Ramos (cell line): Measurements from ENCODE around the gene CAND1.

ENCODE experiments used
- in situ Hi-C: fragments of 300-500 bp; cut with MboI; formaldehyde crosslinking; loops from one replicate; pipeline ENCODE4 v1.14.3; 2022; ENCODE audit warnings: low sequenced_read_pairs; ENCODE audit not compliant: unreplicated experiment

CAND1 gene

DNA sequence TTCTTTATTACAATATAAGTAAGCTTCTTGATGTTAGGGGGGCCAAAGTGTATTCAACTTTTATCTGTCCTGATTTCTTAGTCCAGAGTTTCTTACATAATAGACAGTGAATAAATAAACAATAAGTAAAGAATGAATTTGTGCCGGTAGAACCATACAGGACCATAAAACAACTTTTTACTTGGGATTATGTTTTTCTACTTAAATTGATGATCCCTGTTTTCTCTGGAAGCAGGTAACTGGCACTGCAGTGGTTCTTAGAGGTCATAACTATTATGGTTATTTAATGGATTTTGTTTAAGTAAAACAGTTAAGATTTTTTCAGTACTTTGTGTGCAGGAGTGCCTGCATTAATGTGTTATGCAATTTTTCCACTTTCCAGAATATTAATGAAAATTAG is 10.5 kb downstream of the CAND1 start:
- in situ Hi-C loops: no loop called here

DNA sequence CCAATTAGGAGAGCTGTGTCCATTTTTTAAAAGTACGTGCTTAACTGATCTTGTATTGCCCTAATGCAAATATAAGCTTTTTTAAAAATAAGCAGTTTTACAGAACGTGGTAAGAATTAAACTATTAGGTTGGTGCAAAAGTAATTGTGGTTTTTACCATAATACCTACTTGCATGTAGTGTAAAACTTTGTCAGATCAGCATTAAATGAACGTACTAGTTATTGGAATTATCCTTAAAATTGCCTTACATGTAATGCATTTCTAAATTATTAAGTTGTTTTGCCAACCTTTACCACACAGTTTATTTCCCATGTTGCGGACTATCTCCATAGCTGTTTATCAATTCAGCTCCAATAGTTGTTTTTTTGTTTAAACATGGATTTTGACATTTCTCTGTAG is 10.9 kb downstream of the CAND1 start:
- in situ Hi-C loops: no loop called here

GRCh38 chr12:67280572-67280971 is 11.4 kb downstream of the CAND1 start:
- in situ Hi-C loops: no loop called here

- in situ Hi-C loops: no loop called here
Observed at GRCh38 chr12:67284561-67284960, 15.4 kb downstream of the CAND1 start.

DNA sequence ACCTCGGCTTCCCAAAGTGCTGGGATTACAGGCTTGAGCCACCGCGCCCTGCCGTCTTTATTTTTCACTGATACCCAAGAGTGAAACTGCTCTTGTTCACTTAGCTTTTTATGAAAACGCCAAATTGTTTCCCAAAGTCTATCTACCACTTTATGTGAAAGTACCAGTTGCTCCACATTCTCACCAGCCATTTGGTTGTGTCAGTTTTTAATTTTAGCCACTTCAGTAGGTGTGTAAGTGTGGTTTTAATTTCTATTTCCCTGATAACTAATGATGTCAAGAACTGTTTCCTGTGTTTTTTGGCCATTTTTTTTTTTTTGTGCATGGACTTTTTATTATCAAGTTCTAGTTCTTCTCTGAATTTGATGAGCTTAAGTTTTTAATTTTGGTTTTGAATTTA is 17.1 kb downstream of the CAND1 start:
- in situ Hi-C loops: no loop called here

- in situ Hi-C loops: no loop called here
Observed at GRCh38 chr12:67287311-67287710, 18.2 kb downstream of the CAND1 start.

- in situ Hi-C loops: no loop called here
Observed at GRCh38 chr12:67288561-67288960, 19.4 kb downstream of the CAND1 start.

DNA sequence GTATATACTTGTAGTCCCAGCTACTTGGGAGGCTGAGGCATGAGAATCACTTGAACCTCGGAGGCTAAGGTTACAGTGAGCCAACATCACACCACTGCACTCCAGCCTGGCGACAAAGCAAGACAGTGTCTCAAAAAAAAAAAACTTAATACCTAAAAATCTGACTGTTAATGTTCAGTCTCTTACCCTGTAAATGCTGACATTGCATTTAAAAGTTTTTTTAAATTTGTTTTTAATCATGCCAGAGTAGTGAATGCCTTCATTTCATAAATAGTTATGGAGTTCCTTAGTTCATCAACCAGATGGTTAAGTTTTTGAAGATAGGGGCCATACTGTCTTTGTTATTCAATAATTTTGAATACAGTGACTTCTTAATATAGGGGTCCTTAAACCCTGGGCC is 21.2 kb downstream of the CAND1 start:
- in situ Hi-C loops: no loop called here

- in situ Hi-C loops: no loop called here
Observed at GRCh38 chr12:67299526-67299925, 30.4 kb downstream of the CAND1 start.

- in situ Hi-C loops: no loop called here
Observed at GRCh38 chr12:67299926-67300325, 30.8 kb downstream of the CAND1 start.

DNA sequence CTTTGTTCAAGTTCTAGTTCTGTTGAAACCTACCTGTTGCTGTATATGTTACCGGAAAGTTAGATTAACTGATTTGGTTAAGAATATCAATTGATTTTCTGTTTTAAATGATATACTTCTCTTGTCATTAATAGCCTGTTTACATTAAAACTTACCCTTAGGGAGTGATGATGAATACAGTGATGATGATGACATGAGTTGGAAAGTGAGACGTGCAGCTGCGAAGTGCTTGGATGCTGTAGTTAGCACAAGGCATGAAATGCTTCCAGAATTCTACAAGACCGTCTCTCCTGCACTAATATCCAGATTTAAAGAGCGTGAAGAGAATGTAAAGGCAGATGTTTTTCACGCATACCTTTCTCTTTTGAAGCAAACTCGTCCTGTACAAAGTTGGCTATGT is 33.0 kb downstream of the CAND1 start:
- in situ Hi-C loops: no loop called here

DNA sequence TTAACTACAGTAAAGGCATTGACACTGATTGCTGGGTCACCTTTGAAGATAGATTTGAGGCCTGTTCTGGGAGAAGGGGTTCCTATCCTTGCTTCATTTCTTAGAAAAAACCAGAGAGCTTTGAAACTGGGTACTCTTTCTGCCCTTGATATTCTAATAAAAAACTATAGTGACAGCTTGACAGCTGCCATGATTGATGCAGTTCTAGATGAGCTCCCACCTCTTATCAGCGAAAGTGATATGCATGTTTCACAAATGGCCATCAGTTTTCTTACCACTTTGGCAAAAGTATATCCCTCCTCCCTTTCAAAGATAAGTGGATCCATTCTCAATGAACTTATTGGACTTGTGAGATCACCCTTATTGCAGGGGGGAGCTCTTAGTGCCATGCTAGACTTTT is 36.4 kb downstream of the CAND1 start:
- in situ Hi-C loops: no loop called here

GRCh38 chr12:67306712-67307111 is 37.6 kb downstream of the CAND1 start:
- in situ Hi-C loops: no loop called here

GRCh38 chr12:67315661-67316060 is 46.5 kb downstream of the CAND1 start:
- in situ Hi-C loops: no loop called here

GRCh38 chr12:67318786-67319185 is 49.6 kb downstream of the CAND1 start:
- in situ Hi-C loops: no loop called here

- in situ Hi-C loops: no loop called here
Observed at GRCh38 chr12:67319936-67320335, 50.8 kb downstream of the CAND1 start.

DNA sequence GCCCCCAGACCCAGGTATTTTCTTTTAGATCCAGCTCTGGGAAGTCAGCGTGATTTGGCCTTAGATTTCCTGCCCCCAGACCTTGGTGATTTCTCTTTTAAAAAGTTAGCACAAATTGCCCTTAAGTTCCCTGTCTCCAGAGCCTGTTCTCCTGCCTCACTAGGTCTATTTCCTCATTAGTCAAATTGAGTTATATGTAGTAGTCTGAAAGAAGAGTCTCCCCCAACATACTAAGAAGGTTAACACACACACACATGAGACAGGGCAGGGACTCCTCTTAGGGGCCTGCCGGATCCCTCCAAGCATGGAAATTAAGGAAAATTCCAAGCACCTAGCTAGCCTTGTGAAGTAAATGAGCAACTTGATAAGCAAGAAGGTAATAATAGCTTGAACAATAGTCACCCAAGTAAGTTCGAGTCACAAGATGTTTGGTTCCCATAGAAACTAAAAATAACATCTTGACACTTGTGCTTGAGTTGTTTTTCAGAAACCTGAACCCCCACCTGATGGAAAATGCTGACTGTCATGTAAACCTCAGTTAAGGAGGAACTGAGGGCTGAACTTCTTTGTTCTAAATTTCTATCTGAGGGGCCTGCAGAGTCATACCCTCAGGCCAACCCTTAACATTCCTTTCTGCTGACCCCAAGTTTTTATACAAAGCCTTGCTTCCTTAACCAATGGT is 51.6 kb downstream of the CAND1 start:
- in situ Hi-C loops: no loop called here

- in situ Hi-C loops: no loop called here
Observed at GRCh38 chr12:67322580-67322979, 53.4 kb downstream of the CAND1 start.

DNA sequence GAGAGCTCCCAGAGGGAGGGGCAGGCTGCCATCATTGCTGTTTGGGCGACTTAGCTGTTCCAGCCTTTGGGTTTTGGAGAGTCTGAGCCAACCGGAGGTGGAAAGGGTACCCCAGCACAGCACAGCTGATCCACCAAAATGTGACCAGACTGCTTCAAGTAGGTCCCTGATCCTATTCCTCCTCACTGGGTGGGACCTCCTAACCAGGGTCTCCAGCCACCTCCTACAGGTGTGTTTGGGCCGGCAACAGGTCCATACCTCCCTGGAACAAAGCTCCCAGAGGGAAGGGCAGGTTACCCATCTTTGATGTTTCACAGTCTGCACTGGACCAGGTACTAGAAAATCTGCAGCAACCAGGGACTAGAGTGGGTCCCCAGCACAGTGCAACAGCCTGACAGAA is 53.8 kb downstream of the CAND1 start:
- in situ Hi-C loops: no loop called here

- in situ Hi-C loops: no loop called here
Observed at GRCh38 chr12:67326637-67327036, 57.5 kb downstream of the CAND1 start.

DNA sequence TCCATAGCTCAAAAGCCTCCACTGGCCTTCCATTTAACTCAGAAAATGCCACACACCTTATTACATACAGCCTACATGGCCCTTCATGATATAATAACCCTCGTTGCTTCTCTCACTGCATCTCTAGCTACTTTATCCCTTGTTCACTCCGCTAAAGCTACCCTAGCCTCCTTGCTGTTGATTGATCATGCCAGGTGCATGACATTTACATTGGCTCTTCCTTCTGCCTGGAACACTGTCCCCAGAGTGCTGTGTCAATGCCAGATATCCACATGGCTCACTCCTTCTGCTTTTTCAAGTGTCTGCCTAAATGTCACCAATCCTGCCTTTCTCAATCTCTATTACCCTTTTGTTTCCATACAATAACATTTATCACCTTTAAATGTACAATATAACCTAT is 58.3 kb downstream of the CAND1 start:
- in situ Hi-C loops: no loop called here

DNA sequence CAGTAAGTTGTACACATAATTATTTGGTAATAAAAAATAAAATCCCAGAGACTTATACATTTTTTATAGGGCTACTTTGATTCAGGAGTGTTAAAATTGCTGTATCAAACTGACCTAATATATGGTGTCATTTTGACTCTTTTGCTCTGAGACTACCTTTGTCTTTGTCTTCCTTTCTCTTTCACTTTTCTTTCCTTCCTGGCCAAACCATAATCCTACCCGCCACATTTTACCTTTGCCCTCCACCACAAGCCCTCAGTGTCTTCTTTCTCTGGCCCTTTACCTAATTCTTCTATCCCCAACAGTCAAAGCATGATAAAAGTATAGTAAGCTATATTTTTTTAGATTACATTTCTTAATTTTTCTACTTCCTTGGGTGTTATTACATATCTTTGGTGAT is 62.0 kb downstream of the CAND1 start:
- in situ Hi-C loops: no loop called here

DNA sequence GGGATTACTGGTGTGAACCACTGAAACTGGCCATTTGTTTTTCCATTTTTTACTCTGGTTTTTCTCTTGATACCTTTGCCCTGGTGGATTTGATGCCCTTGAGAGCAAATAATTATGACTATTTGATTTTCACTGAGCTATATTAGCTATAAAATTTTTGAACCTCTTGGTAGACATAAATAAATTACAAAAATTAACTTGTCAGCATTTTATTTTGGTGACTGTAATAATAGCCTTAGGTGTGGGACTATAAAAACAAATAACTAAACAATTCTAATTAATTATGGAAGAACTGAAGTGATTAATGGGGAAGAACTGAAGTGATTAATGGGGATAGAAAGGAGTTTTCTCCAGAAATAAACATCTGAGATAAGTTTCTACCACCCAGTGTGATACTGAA is 62.7 kb downstream of the CAND1 start:
- in situ Hi-C loops: no loop called here
